WERI-Rb-1 (cell line): Measurements from ENCODE around the gene STAP1.

Source experiments
- DNase-seq: peaks from one replicate; pipeline ENCODE4 v3.0.0-alpha.2; 2020
- H3K27ac ChIP-seq: fragments of 250-450 bp; sonication (Bioruptor Pico); 2 replicates; pipeline ENCODE4 v1.5.1; 2020; ENCODE audit warnings: mild to moderate bottlenecking, moderate library complexity
- H3K27me3 ChIP-seq: fragments of 250-450 bp; sonication (Bioruptor Pico); 2 replicates; pipeline ENCODE4 v1.5.1; 2021; ENCODE audit warnings: mild to moderate bottlenecking, low read depth, moderate library complexity; ENCODE audit not compliant: insufficient read depth, severe bottlenecking
- H3K36me3 ChIP-seq: fragments of 250-450 bp; sonication (Bioruptor Pico); 2 replicates; pipeline ENCODE4 v1.5.1; 2020; ENCODE audit warnings: mild to moderate bottlenecking, moderate library complexity
- H3K4me3 ChIP-seq: 2 replicates; pipeline ENCODE4 v1.5.1; 2011; ENCODE audit warnings: low read depth, mild to moderate bottlenecking, control low read depth, low read length
- H3K9me3 ChIP-seq: fragments of 250-450 bp; sonication (Bioruptor Pico); 2 replicates; pipeline ENCODE4 v1.5.1; 2021; ENCODE audit warnings: mild to moderate bottlenecking, moderate library complexity; ENCODE audit not compliant: severe bottlenecking
- TF ChIP-seq, protein P1 (sequence below): IDR thresholded peaks from 2 replicates; pipeline ENCODE4 v1.5.1; 2011; ENCODE audit warnings: low read depth, mild to moderate bottlenecking, control low read depth, inconsistent platforms, low read length

The STAP1 gene

DNA sequence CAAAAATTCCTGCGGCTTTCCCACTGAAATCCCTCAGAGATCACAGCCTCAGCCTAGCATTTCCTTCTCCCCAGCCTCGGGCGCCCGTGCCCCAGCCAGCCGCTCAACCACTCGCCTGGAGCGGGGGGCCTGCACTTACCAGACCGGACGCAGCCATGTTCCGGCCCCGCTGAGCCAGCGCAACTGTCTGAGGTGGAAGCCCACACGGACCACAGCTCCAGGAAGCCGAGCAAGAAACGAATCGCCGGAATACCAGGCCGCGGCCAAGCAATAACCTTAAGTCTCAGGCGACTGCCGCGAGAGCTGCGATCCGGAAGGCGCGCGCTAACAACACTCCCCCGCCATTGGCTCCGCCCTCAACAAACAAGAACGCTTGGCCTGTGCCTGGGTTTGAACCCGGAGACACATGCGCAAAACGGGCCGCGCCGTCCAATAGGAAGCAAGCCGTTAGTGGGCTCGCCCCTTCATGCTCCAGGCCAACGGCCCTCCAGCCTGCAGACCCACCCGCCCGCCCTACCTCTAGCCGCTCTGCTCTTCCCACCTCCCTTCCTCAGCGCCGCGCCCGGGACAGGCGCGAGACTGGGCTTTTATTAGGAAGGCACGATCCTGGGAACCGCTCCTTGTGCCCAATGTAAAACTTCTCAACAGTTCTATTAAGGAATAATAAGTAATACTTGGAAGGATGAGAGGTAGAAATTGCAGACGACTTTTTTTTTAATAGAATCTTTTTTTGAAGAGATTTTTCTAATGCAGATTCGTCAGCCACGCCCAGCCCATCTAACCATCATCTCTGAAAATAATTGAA lies 13.1 kb upstream of the STAP1 start, which contains the start of gene CENPC:
Gene CENPC (minus strand): TSS at position 305 of the 805 bp plus-strand sequence. CDS start 148 bp downstream, at position 157.
- no peaks in the 10 kb centered on the region for H3K27me3 ChIP-seq
- TF ChIP-seq, protein P1, sequence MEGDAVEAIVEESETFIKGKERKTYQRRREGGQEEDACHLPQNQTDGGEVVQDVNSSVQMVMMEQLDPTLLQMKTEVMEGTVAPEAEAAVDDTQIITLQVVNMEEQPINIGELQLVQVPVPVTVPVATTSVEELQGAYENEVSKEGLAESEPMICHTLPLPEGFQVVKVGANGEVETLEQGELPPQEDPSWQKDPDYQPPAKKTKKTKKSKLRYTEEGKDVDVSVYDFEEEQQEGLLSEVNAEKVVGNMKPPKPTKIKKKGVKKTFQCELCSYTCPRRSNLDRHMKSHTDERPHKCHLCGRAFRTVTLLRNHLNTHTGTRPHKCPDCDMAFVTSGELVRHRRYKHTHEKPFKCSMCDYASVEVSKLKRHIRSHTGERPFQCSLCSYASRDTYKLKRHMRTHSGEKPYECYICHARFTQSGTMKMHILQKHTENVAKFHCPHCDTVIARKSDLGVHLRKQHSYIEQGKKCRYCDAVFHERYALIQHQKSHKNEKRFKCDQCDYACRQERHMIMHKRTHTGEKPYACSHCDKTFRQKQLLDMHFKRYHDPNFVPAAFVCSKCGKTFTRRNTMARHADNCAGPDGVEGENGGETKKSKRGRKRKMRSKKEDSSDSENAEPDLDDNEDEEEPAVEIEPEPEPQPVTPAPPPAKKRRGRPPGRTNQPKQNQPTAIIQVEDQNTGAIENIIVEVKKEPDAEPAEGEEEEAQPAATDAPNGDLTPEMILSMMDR = no peak
- no peaks in the 10 kb centered on the region for H3K9me3 ChIP-seq
- H3K27ac ChIP-seq = peak within 1 kb of the TSS; percentile 90
- peaks cover 33% of the 10 kb centered on the region for H3K36me3 ChIP-seq
- peak; percentile 98 for DNase-seq
- H3K4me3 ChIP-seq = peak within 1 kb of the TSS; percentile 86

DNA sequence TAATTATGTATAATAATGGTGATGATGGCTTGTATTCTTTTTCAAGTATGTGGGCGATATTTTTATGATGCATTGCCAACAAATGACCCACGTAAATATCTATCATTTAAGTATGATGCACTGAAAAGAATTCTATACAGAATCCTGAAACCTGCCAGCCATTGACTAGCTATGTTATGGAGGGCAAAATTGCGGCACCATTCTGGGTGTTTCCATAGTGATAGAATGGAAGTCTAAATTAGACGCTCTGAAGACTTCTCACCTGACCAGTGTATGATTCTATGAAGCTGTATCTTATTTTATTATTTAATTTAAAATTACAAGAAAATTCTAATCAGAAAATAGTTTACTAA lies 12.5 kb upstream of the STAP1 start:
- TF ChIP-seq, protein P1 = no peak
- Histone ChIP-seq H3K36me3 (peaks cover 29% of the 10 kb centered on the region), H3K9me3 (no peaks in the 10 kb centered on the region), H3K27me3 (no peaks in the 10 kb centered on the region), H3K27ac (peak overlapping the region; percentile 86), H3K4me3 (peak overlapping the region; percentile 86)
- DNase-seq = no peak

DNA sequence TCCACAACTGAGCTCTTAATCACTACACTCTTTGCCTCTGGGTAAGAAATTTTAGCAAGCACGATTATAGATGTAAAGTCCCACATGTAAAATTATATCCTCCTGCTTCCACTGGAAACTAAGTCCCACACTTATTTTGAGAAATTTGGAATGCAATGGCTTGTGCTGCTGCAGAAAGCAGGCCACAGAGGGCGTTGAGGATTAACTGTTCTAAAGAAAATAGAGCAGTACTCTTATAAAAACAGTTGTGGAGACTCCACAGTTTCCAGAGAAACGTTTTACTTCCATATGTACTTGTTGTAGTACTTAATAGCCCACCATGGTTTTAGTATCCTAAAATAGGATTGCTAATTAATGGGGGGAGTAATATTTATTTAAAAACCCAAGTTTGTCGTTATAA lies 11.6 kb upstream of the STAP1 start:
- TF ChIP-seq, protein P1 = no peak

DNA sequence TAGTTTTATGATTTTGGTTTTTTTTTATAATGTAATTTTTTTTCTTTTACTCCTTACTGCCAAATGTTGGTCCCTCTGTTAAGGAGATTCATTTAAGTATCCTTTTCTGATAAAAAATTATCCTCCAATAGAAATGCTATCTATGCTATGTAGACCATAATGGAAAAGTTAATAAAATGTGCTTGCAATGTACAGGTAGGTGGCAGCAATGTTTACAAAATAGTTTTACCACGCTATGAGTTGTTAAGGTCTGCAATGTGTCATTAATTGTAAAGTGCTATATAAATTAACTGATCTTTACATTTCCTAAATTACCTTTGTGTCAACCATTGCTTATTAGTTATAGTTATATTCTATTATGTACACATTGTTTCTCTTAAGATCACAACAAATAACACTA lies 9.4 kb upstream of the STAP1 start:
- Histone ChIP-seq H3K27me3 (no peaks in the 10 kb centered on the region), H3K4me3 (no peak overlapping the region), H3K36me3 (peaks cover 3% of the 10 kb centered on the region), H3K9me3 (no peaks in the 10 kb centered on the region), H3K27ac (no peak overlapping the region)
- TF ChIP-seq, protein P1 = no peak
- no peak for DNase-seq

More for the DNA sequence above, 11.6 kb upstream of the STAP1 start:
- Histone ChIP-seq H3K9me3 (no peaks in the 10 kb centered on the region), H3K4me3 (no peak overlapping the region), H3K27me3 (no peaks in the 10 kb centered on the region), H3K36me3 (peaks cover 23% of the 10 kb centered on the region), H3K27ac (no peak overlapping the region)
- no peak for DNase-seq

DNA sequence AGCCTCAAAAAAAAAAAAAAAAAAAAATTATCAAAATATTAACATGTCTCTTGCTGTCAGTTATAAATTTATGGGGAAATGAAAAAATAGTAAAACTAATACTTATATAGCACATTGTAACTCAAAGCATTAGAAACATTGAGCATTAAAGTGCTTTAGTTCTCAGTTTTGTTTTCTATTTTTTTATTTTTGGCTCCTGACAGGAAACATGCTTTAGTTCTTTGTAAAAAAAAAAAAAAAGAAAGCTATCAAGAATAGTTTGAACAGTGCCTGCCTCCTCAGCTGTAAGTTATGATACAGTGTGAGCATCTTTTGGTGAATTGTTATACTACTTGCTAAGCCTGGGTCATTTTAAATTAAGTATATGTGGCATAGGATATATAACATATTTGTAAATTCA lies 8.1 kb upstream of the STAP1 start:
- Histone ChIP-seq H3K27ac (no peak overlapping the region), H3K36me3 (no peaks in the 10 kb centered on the region), H3K27me3 (no peaks in the 10 kb centered on the region), H3K9me3 (no peaks in the 10 kb centered on the region), H3K4me3 (no peak overlapping the region)
- DNase-seq = no peak
- TF ChIP-seq, protein P1 = no peak
